Activated T-helper 2 cell treated with anti-CD3 and anti-CD28 coated beads, Interferon-gamma antibody, Interleukin-2, Interleukin-4, amounts not matched to agents 10 μg/mL and 5 μg/mL and 100 μg/mL, durations not matched to agents 14 hours and 24 hours and 36 hours (primary cell): Measurements from ENCODE around the gene RAET1L. TPM values are rescaled to one million over a fixed set of nuclear protein-coding genes. Genes with fewer than 3 reads are reported as not detected.
A peak's percentile ranks its signal among the peaks of the same experiment; 100 is the strongest.
"Not testable (repeated sequence)": the region's sequence is repeated elsewhere in the genome, so short reads cannot be mapped to it uniquely, and the experiment has no call there.

ENCODE experiments used
- DNase-seq: peaks from one replicate; pipeline ENCODE4 v3.0.0; 2021; ENCODE audit warnings: low spot score
- H3K27ac Mint-ChIP-seq: one replicate; pipeline ENCODE4 v1.8.0; 2021; ENCODE audit warnings: mixed read lengths
- H3K27me3 Mint-ChIP-seq: one replicate; pipeline ENCODE4 v1.8.0; 2021; ENCODE audit warnings: low read depth, mixed read lengths
- H3K36me3 Mint-ChIP-seq: one replicate; pipeline ENCODE4 v1.8.0; 2021; ENCODE audit warnings: low read depth, mixed read lengths
- H3K4me1 Mint-ChIP-seq: one replicate; pipeline ENCODE4 v1.8.0; 2021; ENCODE audit warnings: low read depth, mixed read lengths
- H3K4me3 Mint-ChIP-seq: one replicate; pipeline ENCODE4 v1.8.0; 2021; ENCODE audit warnings: low read depth, mild to moderate bottlenecking, moderate library complexity, mixed read lengths
- H3K9me3 Mint-ChIP-seq: one replicate; pipeline ENCODE4 v1.8.0; 2021; ENCODE audit warnings: mixed read lengths
- intact Hi-C: fragments of 100-400 bp; cut with micrococcal nuclease; formaldehyde crosslinking; loops from one replicate; pipeline ENCODE4 v1.15.1; 2023
- total RNA-seq: library from RNA; stranded (reverse); gene quantifications from 2 replicates; pipeline ENCODE4 v1.2.3, GENCODE V29; 2022

The RAET1L gene
- not detected in 2 replicates for total RNA-seq

DNA sequence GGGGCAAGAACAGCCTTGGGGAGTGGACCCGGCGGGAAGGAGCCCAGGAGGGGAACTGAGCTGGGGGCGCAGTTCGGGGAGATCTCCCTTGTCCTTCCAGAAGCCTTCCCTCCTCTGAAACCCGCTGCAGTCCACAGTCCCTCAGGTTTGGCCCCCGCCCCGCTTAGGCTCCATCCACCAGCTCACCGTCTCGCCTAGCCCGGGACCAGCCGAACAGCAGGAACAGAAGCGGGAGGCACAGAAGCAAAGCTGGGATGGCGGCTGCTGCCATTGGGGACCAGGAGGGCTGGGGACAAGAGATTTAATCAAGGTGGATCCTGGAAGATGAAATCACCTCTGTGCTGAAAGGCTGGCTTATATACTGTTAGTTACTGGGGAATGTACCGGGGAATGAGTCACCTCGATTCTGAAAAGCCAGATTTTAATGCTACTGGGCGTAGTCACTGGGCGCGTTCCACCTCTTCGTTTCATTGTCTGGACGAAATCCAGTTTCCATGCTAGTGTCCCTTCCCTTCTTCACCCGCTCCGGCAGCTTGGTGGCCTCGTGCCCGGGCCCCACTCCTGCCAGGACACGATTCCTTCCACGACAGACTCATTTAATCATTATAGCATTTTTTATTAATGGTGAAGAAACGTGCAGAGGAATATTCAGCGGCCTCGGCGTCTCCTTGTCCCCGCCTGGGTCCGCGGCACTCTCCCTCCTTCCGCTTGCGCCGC is at the start of gene RAET1L:
Gene RAET1L (minus strand): TSS at position 332 of the 717 bp plus-strand sequence. CDS start 61 bp downstream, at position 271.
- Mint-ChIP-seq H3K4me1 (peaks cover 5% of the 10 kb centered on the region), H3K27ac (no peak within 1 kb of the TSS), H3K36me3 (no peaks in the 10 kb centered on the region), H3K9me3 (no peaks in the 10 kb centered on the region), H3K27me3 (peaks cover 68% of the 10 kb centered on the region), H3K4me3 (no peak within 1 kb of the TSS)
- DNase-seq, result no peak
- intact Hi-C loops, result no loop called here

DNA sequence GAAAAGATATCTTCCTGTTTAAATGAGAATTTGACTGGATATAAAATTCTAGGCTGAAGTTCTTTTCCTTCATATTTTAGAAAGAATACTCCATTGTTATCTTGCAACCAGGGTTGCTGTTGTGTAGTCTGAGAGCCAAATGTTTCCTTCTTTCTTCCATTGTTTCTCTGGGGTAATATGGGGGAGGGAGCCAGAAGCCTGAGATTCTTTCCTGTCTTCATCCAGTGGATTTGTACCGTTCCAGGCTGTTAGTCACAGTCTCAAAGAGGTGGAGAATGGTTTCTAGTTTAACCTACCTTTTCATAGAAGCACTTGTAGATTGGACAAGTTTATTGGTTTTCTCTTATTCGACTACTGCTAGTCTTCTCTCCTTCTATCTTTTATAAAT is 49.7 kb upstream of the RAET1L start:
- intact Hi-C loops, result loop anchor here (5.0 kb wide), 3 partner anchors 77 to 742 kb away; no protein-coding TSS in a partner anchor

GRCh38 chr6:150074396-150075033 is 49.2 kb upstream of the RAET1L start:
- H3K4me1 Mint-ChIP-seq, result peaks cover 31% of the 10 kb centered on the region
- intact Hi-C loops, result loop anchor here (5.0 kb wide), 3 partner anchors 78 to 743 kb away; no protein-coding TSS in a partner anchor
- not testable (repeated sequence) for H3K4me3 Mint-ChIP-seq, H3K9me3 Mint-ChIP-seq, H3K27ac Mint-ChIP-seq, DNase-seq, H3K36me3 Mint-ChIP-seq
- H3K27me3 Mint-ChIP-seq, result peaks cover 45% of the 10 kb centered on the region

More for the DNA sequence above, 49.7 kb upstream of the RAET1L start:
- no peaks in the 10 kb centered on the region for H3K9me3 Mint-ChIP-seq
- H3K27ac Mint-ChIP-seq, result no peak overlapping the region
- no peak overlapping the region for H3K4me3 Mint-ChIP-seq
- DNase-seq, result no peak
- H3K27me3 Mint-ChIP-seq, result peaks cover 48% of the 10 kb centered on the region
- no peaks in the 10 kb centered on the region for H3K36me3 Mint-ChIP-seq
- H3K4me1 Mint-ChIP-seq, result peaks cover 36% of the 10 kb centered on the region

DNA sequence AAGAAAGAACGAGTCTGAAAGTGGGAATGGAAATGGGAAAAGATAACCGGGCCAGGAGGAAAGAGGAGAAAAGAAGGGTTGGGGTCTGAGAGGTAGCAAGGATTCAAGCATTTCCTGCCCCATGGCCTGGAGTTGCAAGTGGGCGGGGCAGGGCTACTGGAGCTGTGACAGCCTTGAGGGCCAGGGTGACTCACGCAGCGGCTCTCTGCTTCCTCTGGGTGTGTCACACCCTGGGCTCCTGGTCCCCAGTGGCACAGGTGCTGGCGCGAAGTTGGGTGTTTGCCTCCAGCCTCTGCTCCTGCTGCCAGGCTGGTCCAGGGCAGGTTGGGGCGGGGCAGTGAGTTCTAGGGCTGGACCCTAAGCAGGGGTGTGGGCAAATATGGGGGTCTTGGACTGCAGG is 46.9 kb upstream of the RAET1L start:
- no peaks in the 10 kb centered on the region for H3K36me3 Mint-ChIP-seq
- H3K27me3 Mint-ChIP-seq, result peaks cover 42% of the 10 kb centered on the region
- DNase-seq, result peak; percentile 32
- H3K4me3 Mint-ChIP-seq, result no peak overlapping the region
- H3K9me3 Mint-ChIP-seq, result no peaks in the 10 kb centered on the region
- peaks cover 30% of the 10 kb centered on the region for H3K4me1 Mint-ChIP-seq
- H3K27ac Mint-ChIP-seq, result no peak overlapping the region
- intact Hi-C loops, result no loop called here

DNA sequence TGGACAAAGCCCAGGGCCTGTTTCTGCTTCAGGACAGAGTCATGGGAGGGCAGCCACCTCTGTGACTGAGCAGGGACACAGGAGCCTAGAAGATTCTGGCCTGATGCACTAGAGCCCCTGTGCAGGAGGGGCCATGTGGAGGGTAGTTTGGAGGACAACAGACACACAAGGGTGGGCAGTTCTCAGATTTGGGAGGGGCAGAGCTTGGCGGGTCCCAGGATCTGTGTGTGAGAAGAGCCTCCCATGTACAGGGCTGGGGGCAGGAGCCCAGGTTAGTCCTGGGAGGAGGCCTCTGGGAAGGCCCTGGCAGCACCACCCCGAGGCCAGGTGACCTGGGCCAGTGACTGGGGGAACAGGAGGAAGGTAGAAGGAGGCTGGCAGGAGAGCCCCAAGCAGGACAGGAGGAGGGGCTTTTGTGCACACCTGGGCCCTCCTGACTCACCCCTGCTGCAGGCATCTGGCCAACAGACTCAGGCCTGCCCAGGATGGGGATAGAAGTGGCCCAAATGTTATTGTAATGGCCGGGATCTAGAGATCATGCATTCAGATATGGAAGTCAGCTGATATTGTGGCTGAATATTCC is 45.0 kb upstream of the RAET1L start:
- DNase-seq, result no peak
- peaks cover 22% of the 10 kb centered on the region for H3K4me1 Mint-ChIP-seq
- no peak overlapping the region for H3K27ac Mint-ChIP-seq
- peaks cover 42% of the 10 kb centered on the region for H3K27me3 Mint-ChIP-seq
- H3K4me3 Mint-ChIP-seq, result no peak overlapping the region
- H3K36me3 Mint-ChIP-seq, result no peaks in the 10 kb centered on the region
- no peaks in the 10 kb centered on the region for H3K9me3 Mint-ChIP-seq
- intact Hi-C loops, result no loop called here

- no peak for DNase-seq
- H3K36me3 Mint-ChIP-seq, result no peaks in the 10 kb centered on the region
- no peaks in the 10 kb centered on the region for H3K9me3 Mint-ChIP-seq
- intact Hi-C loops, result loop anchor here (5.0 kb wide), 1 partner anchor 62 kb away; no protein-coding TSS in a partner anchor
- no peak overlapping the region for H3K27ac Mint-ChIP-seq
- H3K4me1 Mint-ChIP-seq, result peaks cover 22% of the 10 kb centered on the region
- H3K4me3 Mint-ChIP-seq, result no peak overlapping the region
- H3K27me3 Mint-ChIP-seq, result peaks cover 37% of the 10 kb centered on the region
Measured at GRCh38 chr6:150069706-150070105, 44.4 kb upstream of the RAET1L start.

DNA sequence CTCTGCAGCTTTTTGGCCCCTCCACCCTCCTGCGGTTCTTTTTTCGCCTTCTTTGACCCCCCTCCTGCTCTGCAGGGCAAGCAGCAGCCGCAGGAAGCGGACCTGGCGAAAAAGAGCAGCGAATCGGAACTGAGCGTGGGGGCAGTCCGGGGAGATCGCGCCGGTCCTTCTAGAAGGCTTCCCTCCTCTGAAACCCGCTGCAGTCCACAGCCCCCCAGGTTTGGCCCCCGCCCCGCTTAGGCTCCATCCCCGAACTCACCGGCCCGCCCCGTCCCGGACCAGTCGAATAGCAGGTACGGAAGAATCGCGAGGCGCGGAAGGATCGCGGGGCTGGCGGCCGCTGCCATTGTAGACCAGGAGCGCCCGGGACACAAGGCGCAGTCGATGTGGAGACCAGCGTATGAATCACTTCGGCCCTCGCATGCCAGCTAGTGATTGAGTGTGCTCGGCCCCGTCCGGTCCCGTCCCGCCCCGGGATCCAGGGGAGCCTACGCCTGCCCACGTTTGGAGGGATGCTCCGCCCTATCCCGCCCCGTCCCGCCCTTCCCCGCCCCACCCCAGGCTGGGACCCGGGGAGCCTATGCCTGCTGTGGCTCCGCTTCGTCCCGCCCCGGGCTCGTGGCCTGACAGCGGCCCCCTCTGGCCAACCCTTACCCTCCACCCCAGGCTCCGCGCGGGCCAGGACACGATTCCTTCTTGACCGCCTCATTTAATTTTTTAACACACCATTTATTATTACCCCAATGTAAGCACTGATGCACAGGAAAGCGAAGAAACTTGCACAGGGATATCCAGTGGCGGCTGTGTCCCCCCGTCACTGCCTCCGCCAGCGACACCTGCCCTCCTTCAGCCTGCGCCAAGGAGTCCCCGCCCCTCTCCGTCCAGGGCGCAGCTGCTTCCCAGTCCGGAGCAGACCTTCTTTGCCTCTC is 43.7 kb upstream of the RAET1L start, which contains the start of gene ULBP3:
Gene ULBP3 (minus strand): TSS at position 402 of the 929 bp plus-strand sequence. CDS start 55 bp downstream, at position 347.
- intact Hi-C loops, result loop anchor here (5.0 kb wide), 1 partner anchor 62 kb away; no protein-coding TSS in a partner anchor
- DNase-seq, result peak; percentile 57
- Mint-ChIP-seq H3K36me3 (no peaks in the 10 kb centered on the region), H3K27ac (peak within 1 kb of the TSS; percentile 36), H3K9me3 (no peaks in the 10 kb centered on the region), H3K27me3 (peaks cover 29% of the 10 kb centered on the region), H3K4me3 (peak within 1 kb of the TSS; percentile 70), H3K4me1 (peaks cover 21% of the 10 kb centered on the region)

DNA sequence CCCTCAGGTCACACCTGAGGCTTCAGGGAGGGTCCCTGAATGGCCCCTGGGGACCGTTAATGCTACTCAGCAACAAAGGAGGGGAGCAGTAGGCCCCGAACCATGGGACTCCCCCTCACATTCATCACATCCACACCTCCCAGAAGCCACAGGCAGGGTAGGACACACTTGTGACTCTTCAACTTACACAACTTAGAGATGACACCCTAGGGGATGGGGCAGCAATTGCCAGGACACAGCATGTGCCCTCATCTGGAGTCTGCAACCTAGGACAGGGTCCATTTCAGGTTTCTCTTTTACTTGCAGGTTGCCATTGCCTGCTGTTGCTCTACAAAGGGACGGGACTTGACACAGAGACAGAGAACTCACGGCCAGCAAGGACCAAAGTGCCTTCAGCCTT is 42.8 kb upstream of the RAET1L start:
- DNase-seq, result no peak
- Mint-ChIP-seq H3K4me3 (peak overlapping the region; percentile 70), H3K36me3 (no peaks in the 10 kb centered on the region), H3K9me3 (no peaks in the 10 kb centered on the region), H3K27ac (no peak overlapping the region), H3K27me3 (peaks cover 25% of the 10 kb centered on the region), H3K4me1 (peaks cover 18% of the 10 kb centered on the region)
- intact Hi-C loops, result loop anchor here (5.0 kb wide), 1 partner anchor 61 kb away; no protein-coding TSS in a partner anchor

GRCh38 chr6:150065083-150065482 is 39.8 kb upstream of the RAET1L start:
- no peak overlapping the region for H3K4me3 Mint-ChIP-seq

GRCh38 chr6:150063640-150064039 is 38.3 kb upstream of the RAET1L start:
- no peaks in the 10 kb centered on the region for H3K9me3 Mint-ChIP-seq
- no peaks in the 10 kb centered on the region for H3K36me3 Mint-ChIP-seq
- peaks cover 12% of the 10 kb centered on the region for H3K4me1 Mint-ChIP-seq
- no peak for DNase-seq
- H3K27me3 Mint-ChIP-seq, result peaks cover 32% of the 10 kb centered on the region
- intact Hi-C loops, result no loop called here
- no peak overlapping the region for H3K4me3 Mint-ChIP-seq
- H3K27ac Mint-ChIP-seq, result no peak overlapping the region

More at GRCh38 chr6:150065083-150065482, 39.8 kb upstream of the RAET1L start:
- Mint-ChIP-seq H3K9me3 (no peaks in the 10 kb centered on the region), H3K4me1 (peaks cover 9% of the 10 kb centered on the region), H3K27me3 (peaks cover 26% of the 10 kb centered on the region), H3K36me3 (no peaks in the 10 kb centered on the region), H3K27ac (no peak overlapping the region)
- DNase-seq, result no peak
- intact Hi-C loops, result loop anchor here (5.0 kb wide), 1 partner anchor 58 kb away; no protein-coding TSS in a partner anchor

DNA sequence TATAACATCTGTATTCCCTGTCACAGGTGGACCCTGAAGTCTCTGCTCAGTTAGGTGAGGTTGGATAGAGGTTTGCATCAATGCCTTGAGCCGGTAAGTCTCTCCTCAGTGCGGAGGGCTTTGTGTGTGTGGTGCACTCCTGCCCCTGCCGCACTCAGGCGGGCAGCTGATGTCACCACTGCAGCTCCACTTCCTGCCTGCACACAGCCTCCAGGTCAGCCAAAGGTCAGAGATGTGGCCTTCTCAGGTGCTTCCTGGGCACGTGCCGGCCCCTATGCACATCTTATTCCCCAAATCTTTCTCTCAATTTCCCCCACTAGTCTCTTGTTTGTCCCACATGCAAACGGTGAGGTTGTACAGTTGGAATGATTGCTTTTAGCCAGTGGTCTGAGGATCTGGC is 34.6 kb upstream of the RAET1L start:
- DNase-seq, H3K4me1 Mint-ChIP-seq, H3K9me3 Mint-ChIP-seq, H3K27ac Mint-ChIP-seq, H3K36me3 Mint-ChIP-seq, H3K4me3 Mint-ChIP-seq, intact Hi-C loops: not testable (repeated sequence)
- peaks cover 26% of the 10 kb centered on the region for H3K27me3 Mint-ChIP-seq

GRCh38 chr6:150058986-150059385 is 33.7 kb upstream of the RAET1L start:
- H3K9me3 Mint-ChIP-seq, result no peaks in the 10 kb centered on the region
- H3K27me3 Mint-ChIP-seq, result peaks cover 35% of the 10 kb centered on the region
- H3K4me1 Mint-ChIP-seq, result peaks cover 8% of the 10 kb centered on the region
- intact Hi-C loops, result no loop called here
- DNase-seq, result no peak
- H3K36me3 Mint-ChIP-seq, result no peaks in the 10 kb centered on the region
- no peak overlapping the region for H3K4me3 Mint-ChIP-seq
- no peak overlapping the region for H3K27ac Mint-ChIP-seq
